OCI-LY1 (cell line): ENCODE measurements around the gene CCDC27.

ENCODE experiments used
- H2AFZ ChIP-seq: fragments of 200-600 bp; sonication (generic), shearing (Covaris generic); 2 replicates; pipeline ENCODE4 v1.6.0; 2014; ENCODE audit warnings: antibody characterized with exemption, mild to moderate bottlenecking, low read length
- H3F3A ChIP-seq: fragments of 200-600 bp; sonication (generic), shearing (Covaris generic); 2 replicates; pipeline ENCODE4 v1.6.0; 2014; ENCODE audit warnings: mild to moderate bottlenecking, antibody characterized with exemption, low read length, moderate library complexity; ENCODE audit not compliant: insufficient read depth
- H3K27ac ChIP-seq: fragments of 200-600 bp; sonication (generic); 2 replicates; pipeline ENCODE4 v1.5.1; 2014; ENCODE audit warnings: low read length, mixed run types, mild to moderate bottlenecking, low read depth; ENCODE audit not compliant: poor library complexity, severe bottlenecking
- H3K27me3 ChIP-seq: fragments of 200-600 bp; sonication (generic); 2 replicates; pipeline ENCODE4 v1.6.0; 2014; ENCODE audit warnings: antibody characterized with exemption, mild to moderate bottlenecking, low read length, moderate library complexity; ENCODE audit not compliant: insufficient read depth
- H3K36me3 ChIP-seq: fragments of 200-600 bp; sonication (generic); 2 replicates; pipeline ENCODE4 v1.6.1; 2014; ENCODE audit warnings: mild to moderate bottlenecking, antibody characterized with exemption, low read length, moderate library complexity, mixed read lengths; ENCODE audit not compliant: insufficient read depth
- H3K4me1 ChIP-seq: fragments of 200-600 bp; sonication (generic); 2 replicates; pipeline ENCODE4 v1.5.1; 2014; ENCODE audit warnings: mild to moderate bottlenecking, low read length, moderate library complexity; ENCODE audit not compliant: insufficient read depth, severe bottlenecking
- H3K4me2 ChIP-seq: fragments of 200-600 bp; sonication (generic), shearing (Covaris generic); 2 replicates; pipeline ENCODE4 v1.6.1; 2014; ENCODE audit warnings: low read length
- H3K4me3 ChIP-seq: fragments of 200-600 bp; sonication (generic); 2 replicates; pipeline ENCODE4 v1.5.1; 2014; ENCODE audit warnings: low read length, low read depth, mild to moderate bottlenecking, mixed read lengths; ENCODE audit not compliant: poor library complexity, severe bottlenecking
- H3K79me2 ChIP-seq: fragments of 200-600 bp; shearing (Covaris generic); 2 replicates; pipeline ENCODE4 v1.6.1; 2016; ENCODE audit warnings: mixed run types, low read length, mixed read lengths; ENCODE audit not compliant: insufficient read depth
- H3K9ac ChIP-seq: fragments of 200-600 bp; sonication (generic), shearing (Covaris generic); 2 replicates; pipeline ENCODE4 v1.6.1; 2014; ENCODE audit warnings: mild to moderate bottlenecking, low read length, mixed read lengths
- H3K9me2 ChIP-seq: fragments of 200-600 bp; sonication (generic), shearing (Covaris generic); 2 replicates; pipeline ENCODE4 v1.6.1; 2014; ENCODE audit warnings: low read depth, mild to moderate bottlenecking, low read length, mixed read lengths
- H3K9me3 ChIP-seq: fragments of 200-600 bp; shearing (Covaris generic); 2 replicates; pipeline ENCODE4 v1.6.1; 2014; ENCODE audit warnings: low read length, mixed read lengths
- H4K20me1 ChIP-seq: fragments of 200-600 bp; sonication (generic), shearing (Covaris generic); 2 replicates; pipeline ENCODE4 v1.6.0; 2016; ENCODE audit warnings: mild to moderate bottlenecking, low read length; ENCODE audit not compliant: insufficient read depth
- EZH2 ChIP-seq: fragments of 200-600 bp; sonication (generic), shearing (Covaris generic); IDR thresholded peaks from 2 replicates; pipeline ENCODE4 v1.8.0; 2017; ENCODE audit warnings: borderline replicate concordance, mixed run types, mild to moderate bottlenecking, antibody characterized with exemption, low read length, moderate library complexity, mixed read lengths
- TF ChIP-seq, protein P1 (sequence below): fragments of 200-600 bp; sonication (generic), shearing (Covaris generic); IDR thresholded peaks from 2 replicates; pipeline ENCODE4 v1.5.1; 2017; ENCODE audit warnings: mild to moderate bottlenecking, antibody characterized with exemption, low read length, moderate library complexity, mixed read lengths

The CCDC27 gene

DNA sequence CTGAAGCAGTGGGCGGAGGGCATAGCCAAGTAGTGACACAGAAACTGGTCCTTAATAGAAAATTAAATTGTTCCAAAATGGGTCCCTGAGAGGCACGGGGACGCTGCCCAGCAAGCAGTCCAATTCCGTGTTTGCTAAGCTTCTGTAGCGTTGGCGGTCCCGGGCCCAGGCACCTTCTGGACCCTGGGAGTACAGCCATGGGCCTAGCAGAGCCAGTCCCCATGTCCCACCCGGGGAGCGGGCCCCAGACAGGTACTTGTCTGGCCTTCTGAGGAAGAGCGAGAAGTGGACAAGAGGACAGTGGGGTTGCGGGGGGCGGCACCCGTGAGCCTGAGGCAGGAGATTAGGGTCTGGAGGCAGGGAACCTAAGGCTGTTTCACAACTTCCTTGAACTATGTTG is 11.5 kb upstream of the CCDC27 start:
- H3K9me3 ChIP-seq = no peaks in the 10 kb centered on the region
- H3K9me2 ChIP-seq = no peaks in the 10 kb centered on the region
- H3K36me3 ChIP-seq = peaks cover 52% of the 10 kb centered on the region; the same call in 1 of the 2 replicates
- H2AFZ ChIP-seq = no peak overlapping the region
- H3K4me2 ChIP-seq = no peak overlapping the region
- H3K4me3 ChIP-seq = no peak overlapping the region
- no peaks in the 10 kb centered on the region for H4K20me1 ChIP-seq
- peaks cover 12% of the 10 kb centered on the region for H3K4me1 ChIP-seq
- H3K27ac ChIP-seq = no peak overlapping the region
- TF ChIP-seq, protein P1, sequence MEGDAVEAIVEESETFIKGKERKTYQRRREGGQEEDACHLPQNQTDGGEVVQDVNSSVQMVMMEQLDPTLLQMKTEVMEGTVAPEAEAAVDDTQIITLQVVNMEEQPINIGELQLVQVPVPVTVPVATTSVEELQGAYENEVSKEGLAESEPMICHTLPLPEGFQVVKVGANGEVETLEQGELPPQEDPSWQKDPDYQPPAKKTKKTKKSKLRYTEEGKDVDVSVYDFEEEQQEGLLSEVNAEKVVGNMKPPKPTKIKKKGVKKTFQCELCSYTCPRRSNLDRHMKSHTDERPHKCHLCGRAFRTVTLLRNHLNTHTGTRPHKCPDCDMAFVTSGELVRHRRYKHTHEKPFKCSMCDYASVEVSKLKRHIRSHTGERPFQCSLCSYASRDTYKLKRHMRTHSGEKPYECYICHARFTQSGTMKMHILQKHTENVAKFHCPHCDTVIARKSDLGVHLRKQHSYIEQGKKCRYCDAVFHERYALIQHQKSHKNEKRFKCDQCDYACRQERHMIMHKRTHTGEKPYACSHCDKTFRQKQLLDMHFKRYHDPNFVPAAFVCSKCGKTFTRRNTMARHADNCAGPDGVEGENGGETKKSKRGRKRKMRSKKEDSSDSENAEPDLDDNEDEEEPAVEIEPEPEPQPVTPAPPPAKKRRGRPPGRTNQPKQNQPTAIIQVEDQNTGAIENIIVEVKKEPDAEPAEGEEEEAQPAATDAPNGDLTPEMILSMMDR = no peak
- no peak for TF ChIP-seq EZH2
- no peaks in the 10 kb centered on the region for H3K79me2 ChIP-seq
- no peaks in the 10 kb centered on the region for H3F3A ChIP-seq
- no peaks in the 10 kb centered on the region for H3K27me3 ChIP-seq
- H3K9ac ChIP-seq = no peak overlapping the region

DNA sequence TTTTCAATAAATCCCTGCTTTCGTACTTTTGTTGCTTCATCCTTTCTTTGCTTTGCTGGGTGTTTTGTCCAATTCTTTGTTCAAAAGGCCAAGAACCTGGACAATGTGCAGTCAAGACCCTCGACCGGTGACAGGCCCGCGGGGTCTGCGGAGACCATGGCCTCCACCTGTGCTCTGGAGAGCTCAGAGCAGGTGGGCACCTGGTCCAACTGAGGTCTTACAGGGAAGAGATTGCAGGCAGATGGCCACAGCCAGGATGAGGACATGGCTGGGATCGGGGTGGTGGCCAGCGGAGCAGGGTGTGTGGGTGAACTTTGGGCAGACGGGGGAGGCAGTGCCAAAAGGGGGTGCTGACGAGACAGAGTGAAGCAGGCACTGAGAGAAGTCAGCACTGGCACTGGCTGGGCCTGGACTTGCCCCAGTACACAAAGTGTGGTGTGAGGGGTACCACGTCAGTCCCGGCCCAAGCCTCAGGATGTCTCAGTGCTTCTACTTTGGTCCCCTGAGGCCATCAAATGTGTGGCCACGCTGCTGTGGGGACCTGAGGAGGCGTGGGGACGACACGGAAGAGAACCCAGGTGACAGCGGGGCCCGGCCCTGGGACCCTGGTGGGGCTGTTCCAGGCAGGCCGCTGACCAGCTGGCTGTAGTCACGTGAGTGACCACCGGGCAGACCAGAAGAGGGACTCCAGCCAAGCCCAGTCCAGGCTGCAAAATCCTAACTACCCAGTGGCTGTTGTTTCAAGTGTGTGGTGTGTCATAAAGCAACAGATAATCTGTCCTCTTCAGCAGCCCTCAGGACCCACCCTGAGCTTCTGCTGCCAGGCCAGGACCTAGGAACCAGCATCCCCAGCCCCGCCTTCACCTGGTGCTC is 10.4 kb upstream of the CCDC27 start:
- H4K20me1 ChIP-seq = no peaks in the 10 kb centered on the region
- H3K79me2 ChIP-seq = no peaks in the 10 kb centered on the region
- no peak for TF ChIP-seq EZH2
- TF ChIP-seq, protein P1 = no peak
- H3K36me3 ChIP-seq = peaks cover 45% of the 10 kb centered on the region; the same call in 1 of the 2 replicates
- H3K4me3 ChIP-seq = no peak overlapping the region
- H3K27ac ChIP-seq = no peak overlapping the region
- H3K4me2 ChIP-seq = no peak overlapping the region
- no peaks in the 10 kb centered on the region for H3K27me3 ChIP-seq
- no peaks in the 10 kb centered on the region for H3F3A ChIP-seq
- no peak overlapping the region for H2AFZ ChIP-seq
- no peaks in the 10 kb centered on the region for H3K9me2 ChIP-seq
- no peak overlapping the region for H3K9ac ChIP-seq
- H3K4me1 ChIP-seq = peaks cover 23% of the 10 kb centered on the region
- H3K9me3 ChIP-seq = no peaks in the 10 kb centered on the region

DNA sequence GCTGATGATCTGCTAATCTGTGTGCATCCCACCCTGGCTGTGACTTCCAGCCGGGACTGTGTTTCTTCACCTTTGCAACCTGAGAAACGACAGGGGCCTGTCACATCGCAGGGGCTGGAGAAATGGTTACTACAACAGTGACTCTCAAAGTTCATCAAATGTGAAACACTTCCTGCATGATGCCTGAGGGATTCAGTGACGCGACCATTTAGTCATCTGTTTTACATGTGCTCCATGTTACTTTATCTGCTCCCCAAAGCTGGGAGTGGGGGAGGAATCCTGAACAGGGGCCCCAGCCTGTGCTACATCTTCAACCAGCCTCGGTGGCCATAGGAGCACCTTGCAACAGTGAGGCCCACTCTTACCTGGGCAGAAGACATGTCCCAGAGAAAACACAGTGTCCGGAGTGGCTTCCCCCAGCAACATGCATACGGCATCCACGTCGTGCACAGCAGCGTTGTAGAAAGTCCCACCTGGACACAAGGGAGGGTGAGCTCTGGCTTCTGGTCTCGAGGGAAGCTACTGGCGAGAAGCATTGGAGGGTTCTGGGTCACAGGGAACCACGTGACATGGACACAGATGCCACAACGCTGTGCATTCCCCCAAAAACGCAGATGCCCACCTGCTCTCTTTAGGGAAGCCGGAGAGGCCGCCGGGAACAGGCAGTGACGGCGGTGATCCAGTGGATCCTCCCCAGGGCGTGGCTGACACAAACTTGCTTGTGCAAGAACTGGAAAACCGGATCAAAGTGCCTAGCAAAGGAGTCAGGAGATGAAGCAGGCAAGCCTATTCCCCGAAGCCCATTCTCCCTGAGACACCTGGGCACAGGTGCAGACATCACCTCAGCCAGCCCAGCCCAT is 9.6 kb upstream of the CCDC27 start:
- H3K79me2 ChIP-seq = no peaks in the 10 kb centered on the region
- no peaks in the 10 kb centered on the region for H4K20me1 ChIP-seq
- no peaks in the 10 kb centered on the region for H3K27me3 ChIP-seq
- H3K4me2 ChIP-seq = no peak overlapping the region
- H3K9ac ChIP-seq = no peak overlapping the region
- H3K27ac ChIP-seq = no peak overlapping the region
- H3K4me1 ChIP-seq = peaks cover 27% of the 10 kb centered on the region
- H3K4me3 ChIP-seq = no peak overlapping the region
- H3K36me3 ChIP-seq = peaks cover 40% of the 10 kb centered on the region; the same call in 1 of the 2 replicates
- TF ChIP-seq EZH2 = no peak
- TF ChIP-seq, protein P1 = no peak
- no peaks in the 10 kb centered on the region for H3K9me2 ChIP-seq
- no peak overlapping the region for H2AFZ ChIP-seq
- H3F3A ChIP-seq = no peaks in the 10 kb centered on the region
- no peaks in the 10 kb centered on the region for H3K9me3 ChIP-seq
